GM13976 (cell line): Measurements from ENCODE around the gene KLHL25.

Experiments used
- DNase-seq: peaks from one replicate; pipeline ENCODE4 v3.0.0; 2012; ENCODE audit warnings: low spot score
- CTCF ChIP-seq: IDR thresholded peaks from 2 replicates; pipeline ENCODE4 v1.5.1; 2012; ENCODE audit warnings: borderline replicate concordance, mild to moderate bottlenecking; ENCODE audit not compliant: insufficient read depth; ENCODE audit errors: extremely low read depth, missing control alignments, control extremely low read depth
- in situ Hi-C: fragments of 300-500 bp; cut with MboI; formaldehyde crosslinking; loops from one replicate; pipeline ENCODE4 v1.12.0; 2022; ENCODE audit warnings: low sequenced_read_pairs, mixed read lengths, inconsistent platforms; ENCODE audit not compliant: unreplicated experiment

Gene KLHL25

GRCh38 chr15:85752491-85752961 is 42.2 kb downstream of the KLHL25 start:
- in situ Hi-C loops = no loop called here
- DNase-seq = no peak
- TF ChIP-seq CTCF = no peak

DNA sequence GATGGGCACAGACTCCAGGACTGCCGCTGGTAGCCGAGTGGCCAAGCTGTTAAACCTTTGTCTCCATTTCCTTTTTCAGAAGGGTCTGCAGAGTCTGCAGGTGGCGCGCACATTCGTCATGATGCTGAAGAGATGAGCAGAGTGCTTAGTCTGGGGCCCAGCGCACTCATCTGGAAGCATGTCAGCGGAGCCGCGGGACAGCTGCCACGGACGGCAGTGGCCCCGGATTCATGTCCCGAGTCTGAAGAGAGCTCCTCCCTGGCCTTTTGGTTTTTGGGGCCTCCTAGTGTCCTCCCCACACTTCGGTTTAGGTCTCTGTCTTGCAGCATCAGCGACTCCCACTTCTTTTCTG is 42.6 kb downstream of the KLHL25 start:
- DNase-seq = no peak
- TF ChIP-seq CTCF = no peak
- in situ Hi-C loops = no loop called here

- in situ Hi-C loops = no loop called here
- DNase-seq = no peak
- no peak for TF ChIP-seq CTCF
Observed at GRCh38 chr15:85751291-85752123, 43.2 kb downstream of the KLHL25 start.

DNA sequence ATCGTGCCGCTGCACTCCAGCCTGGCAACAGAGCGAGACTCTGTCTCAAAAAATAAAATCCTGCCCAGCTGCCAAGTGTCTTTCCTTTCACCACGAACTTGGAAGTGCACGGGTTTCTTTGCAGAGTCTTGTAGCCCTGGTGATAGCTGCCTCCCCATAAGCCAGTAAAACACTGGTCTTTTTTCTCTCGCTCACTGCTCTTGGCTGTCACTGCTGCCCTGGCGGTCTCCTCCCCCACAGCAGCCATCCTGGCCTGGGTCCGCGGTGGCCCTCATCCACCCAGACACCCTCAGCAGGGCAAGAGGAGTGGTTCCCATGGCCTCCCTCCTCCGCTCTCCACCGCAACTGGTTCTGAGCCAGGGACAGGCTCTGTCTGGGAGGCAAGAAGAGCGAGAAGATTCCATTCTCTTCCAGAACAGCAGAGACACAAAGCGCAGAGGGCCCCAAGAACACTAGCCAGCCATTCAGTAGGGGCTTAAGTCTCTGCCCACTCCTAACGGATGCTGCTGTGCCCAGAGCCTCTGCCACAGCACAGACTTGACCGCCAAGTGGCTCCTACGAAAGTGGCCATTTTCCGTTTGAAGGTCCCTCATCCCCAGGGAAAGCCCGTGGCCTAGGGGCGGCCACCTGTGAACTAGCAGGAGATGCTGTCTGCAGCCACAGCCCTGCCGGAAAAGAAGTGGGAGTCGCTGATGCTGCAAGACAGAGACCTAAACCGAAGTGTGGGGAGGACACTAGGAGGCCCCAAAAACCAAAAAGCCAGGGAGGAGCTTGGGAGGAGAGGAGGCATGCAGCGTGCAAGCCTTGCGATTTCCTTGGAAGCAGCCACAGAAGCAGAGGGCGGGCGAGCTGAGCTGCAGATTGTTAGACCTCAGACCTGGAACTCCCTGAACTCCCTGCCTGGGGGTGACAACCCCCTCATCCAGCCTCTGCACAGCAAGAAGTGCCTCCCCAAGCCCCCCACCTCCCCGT is 44.1 kb downstream of the KLHL25 start:
- in situ Hi-C loops = no loop called here
- no peak for TF ChIP-seq CTCF
- DNase-seq = peak; percentile 31

- in situ Hi-C loops = no loop called here
- TF ChIP-seq CTCF = no peak
- no peak for DNase-seq
Observed at GRCh38 chr15:85749261-85750151, 45.2 kb downstream of the KLHL25 start.

- in situ Hi-C loops = no loop called here
- TF ChIP-seq CTCF = no peak
- no peak for DNase-seq
Observed at GRCh38 chr15:85748729-85749128, 46.0 kb downstream of the KLHL25 start.
